ENCODE data around the gene NCOA7. TPM values are rescaled to one million over a fixed set of nuclear protein-coding genes. Genes with fewer than 3 reads are reported as not detected.
"Not testable (repeated sequence)": the region's sequence is repeated elsewhere in the genome, so short reads cannot be mapped to it uniquely, and the experiment has no call there.

Gene NCOA7
- total RNA-seq, 1 donor from 2014 or later, result 62.8 TPM

- no peak for DNase-seq (ENCODE audit: low spot score)
Measured at GRCh38 chr6:125792680-125793079, 1.9 kb downstream of the NCOA7 start.

DNA sequence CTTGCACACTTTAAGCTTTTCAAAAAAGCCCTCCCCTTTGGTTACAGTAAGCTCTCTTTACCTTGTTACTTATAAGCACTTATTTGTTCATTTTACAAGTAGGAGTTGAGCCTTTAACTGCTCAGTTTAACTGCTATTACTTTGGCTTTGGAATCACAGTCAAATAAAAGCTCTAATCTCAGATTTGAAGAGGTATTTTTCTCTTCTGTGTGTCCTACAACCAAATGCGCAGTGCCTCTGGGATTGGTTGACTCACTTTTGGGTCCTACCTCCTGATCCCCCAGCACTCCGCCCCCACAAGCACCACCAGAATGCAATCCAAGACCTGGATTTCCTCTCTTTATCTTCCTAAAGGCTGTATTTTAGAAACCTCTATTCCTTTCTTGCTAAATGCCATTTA is 2.5 kb downstream of the NCOA7 start:
- DNase-seq (ENCODE audit: low spot score), result no peak

GRCh38 chr6:125793863-125794262 is 3.1 kb downstream of the NCOA7 start:
- DNase-seq (ENCODE audit: low spot score), result no peak

- no peak for DNase-seq (ENCODE audit: low spot score)
Measured at GRCh38 chr6:125794342-125795137, 3.8 kb downstream of the NCOA7 start.

DNA sequence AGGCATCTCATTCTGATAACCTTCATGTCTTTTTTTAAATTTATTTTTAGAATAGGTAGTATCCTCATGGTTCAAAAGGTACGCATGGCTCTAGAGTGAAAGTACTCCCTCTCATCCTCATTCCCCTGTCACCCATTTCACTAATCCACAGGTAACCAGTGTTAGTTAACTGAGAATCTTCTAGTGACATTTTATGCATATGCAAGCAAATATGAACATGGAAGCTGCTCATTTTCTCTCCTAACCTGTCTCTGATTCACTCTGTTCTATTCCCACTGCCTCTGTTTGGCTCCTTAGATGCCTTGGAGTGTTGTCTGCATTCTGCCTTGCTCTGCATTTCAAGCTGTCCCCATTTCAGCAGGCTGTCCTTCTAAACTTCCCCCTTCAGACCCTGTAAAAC is 4.5 kb downstream of the NCOA7 start:
- no peak for DNase-seq (ENCODE audit: low spot score)

- no peak for DNase-seq (ENCODE audit: low spot score)
Measured at GRCh38 chr6:125797120-125797885, 6.5 kb downstream of the NCOA7 start.

DNA sequence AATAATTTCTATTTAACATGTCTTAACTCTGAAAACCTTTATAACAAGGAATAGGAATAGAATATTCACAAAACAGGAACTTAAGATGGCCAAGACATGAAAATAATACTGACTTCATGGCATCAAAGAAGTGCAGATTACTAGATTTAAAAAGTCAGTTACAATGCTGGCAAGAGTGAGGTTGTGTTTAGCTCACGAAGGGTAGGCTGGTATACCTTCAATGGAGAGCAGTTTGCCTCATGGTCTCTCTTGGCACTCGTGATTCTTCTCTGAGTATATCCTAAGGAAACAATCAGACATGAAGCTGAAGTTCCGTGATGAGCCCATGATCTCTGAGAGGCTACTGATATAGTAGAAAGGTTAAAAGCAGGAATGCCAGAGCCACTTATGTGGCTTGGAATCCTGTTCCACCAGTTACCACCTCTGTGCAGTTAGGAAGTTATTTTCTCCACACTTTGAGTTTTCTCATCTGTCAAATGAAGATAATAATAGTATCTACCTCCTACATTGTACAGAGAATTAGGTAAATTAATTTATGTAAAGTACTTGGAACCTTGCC is 7.2 kb downstream of the NCOA7 start:
- no peak for DNase-seq (ENCODE audit: low spot score)

DNA sequence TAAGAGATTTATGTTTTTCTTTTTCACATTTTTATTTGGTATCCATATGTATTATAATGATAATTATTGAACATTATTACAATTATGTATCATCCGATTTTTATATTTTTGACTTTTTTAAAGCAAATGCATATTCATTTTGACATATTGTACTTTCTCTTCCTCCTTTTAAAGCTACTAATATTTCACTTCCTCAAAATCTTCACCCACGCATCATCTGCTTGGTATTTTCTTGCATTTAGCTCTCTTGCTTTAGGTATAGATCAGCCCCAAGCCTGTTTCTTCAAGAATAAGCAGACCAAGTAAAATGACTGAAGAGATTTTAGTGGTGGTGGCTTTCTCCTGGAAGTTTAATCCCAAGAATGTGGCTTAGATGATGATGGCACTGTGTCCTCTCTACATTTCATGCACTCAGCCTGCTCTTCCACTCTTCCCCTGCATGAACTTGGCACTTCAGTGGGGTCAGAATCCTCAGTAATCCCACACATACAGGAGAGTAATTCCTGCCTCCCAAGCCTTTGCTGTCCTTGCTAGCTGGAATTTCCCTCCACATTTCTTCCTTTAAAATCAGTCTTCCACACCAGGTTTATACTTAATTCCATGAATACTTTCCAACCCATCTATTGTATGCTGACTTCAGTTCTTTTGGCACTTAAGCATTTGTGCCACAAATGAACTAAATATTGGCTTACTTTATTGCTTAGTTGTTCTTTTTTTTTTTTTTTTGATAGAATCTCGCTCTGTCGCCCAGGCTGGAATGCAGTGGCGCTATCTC is 8.2 kb downstream of the NCOA7 start:
- DNase-seq (ENCODE audit: low spot score), result no peak

- no peak for DNase-seq (ENCODE audit: low spot score)
Measured at GRCh38 chr6:125802383-125802782, 11.6 kb downstream of the NCOA7 start.

DNA sequence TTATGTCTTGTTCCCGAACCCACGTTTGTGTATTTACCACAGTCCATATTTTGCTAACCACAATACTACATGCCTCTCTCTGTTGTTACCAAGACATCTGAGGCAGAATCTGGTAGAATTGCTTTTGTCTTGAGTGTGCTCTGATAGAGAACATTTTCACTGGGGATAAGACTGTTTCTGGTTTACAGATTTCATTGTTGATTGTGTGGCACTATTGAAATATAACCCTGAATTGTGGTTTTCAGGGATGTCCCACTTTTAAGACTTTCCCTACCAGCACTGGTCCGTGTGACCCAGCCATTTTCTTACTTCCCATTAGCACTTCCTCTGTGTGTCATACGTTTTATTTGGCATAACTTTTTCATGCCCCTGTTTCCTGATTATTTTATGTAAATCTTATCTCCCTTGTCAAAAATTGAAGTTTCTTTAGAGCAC is 12.2 kb downstream of the NCOA7 start:
- DNase-seq (ENCODE audit: low spot score), result no peak

DNA sequence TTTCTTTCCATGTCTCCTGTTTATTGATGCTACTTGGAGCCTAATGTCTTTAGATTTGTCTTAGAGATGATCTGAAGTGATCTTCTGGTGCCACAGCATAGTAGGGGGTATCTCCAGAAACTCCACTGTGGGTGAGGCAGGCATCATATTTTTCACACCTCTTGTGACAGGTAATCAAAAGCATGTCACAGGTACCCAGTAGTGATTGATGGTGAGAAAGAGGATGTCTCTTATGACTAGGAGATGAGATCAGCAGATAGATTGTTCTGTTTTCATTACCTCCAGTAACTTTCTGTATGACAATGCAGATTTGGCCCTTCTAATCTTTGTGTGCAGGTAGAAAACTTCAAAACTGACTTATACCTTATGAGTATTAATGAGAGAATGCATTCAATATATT is 13.5 kb downstream of the NCOA7 start:
- no peak for DNase-seq (ENCODE audit: low spot score)

DNA sequence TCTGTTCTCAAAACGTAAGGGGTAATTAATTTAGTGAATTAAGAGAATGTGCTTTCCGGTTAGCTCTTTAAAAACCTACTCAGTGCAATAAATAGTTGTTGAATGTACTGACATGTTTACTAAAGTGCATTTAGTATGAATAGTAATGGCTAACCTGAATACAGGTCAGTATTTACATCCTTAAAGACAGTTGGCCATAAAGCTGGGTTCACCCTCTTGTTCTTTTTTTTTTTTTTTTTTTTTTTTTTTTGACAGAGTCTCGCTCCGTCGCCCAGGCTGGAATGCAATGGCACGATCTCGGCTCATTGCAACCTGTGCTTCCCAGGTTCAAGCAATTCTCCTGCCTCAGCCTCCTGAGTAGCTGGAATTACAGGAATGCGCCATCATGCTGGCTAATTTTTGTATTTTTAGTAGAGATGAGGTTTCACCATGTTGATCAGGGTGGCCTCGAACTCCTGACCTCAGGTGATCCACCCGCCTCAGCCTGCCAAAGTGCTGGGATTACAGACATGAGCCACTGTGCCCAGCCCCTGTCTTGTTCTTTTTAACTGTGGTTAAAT is 14.2 kb downstream of the NCOA7 start:
- not testable (repeated sequence) for DNase-seq (ENCODE audit: low spot score)

GRCh38 chr6:125806813-125807212 is 16.1 kb downstream of the NCOA7 start:
- no peak for DNase-seq (ENCODE audit: low spot score)

DNA sequence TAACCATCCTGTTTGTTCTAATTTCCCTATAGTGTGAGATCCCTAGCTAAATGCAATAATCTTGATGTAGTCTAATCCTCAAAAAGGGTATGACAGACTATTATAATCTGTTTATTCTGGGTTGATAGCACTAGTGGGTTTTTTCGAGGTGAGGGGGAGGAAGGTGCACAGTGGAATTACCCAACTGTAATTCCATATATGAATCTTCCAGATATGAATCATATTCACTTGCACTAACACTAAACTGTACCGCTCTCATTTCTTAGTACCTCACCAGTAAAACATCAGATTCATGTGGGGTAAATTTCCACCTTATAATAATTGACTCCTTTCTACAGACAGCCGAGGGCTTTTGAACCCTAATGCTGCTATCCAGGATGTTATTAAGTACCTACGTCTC is 16.5 kb downstream of the NCOA7 start:
- no peak for DNase-seq (ENCODE audit: low spot score)

DNA sequence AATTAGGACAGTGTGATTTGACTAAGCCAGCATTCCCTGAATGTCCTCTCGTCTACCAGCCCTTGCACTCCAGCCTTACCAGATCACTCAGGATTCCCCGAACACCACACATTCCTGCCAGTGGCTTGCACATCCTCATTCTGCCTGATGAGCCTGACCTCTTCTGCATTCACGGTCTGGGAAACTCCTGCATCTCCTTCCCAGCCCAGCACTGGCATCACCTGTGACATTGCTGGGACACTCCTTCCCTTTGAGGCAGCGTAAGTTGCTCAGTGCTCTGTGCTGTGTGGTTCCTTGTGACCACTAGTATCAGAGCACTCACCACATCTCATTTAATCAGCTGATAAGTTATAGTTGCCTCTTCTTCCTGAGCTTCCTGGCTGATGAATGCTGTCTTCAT is 17.3 kb downstream of the NCOA7 start:
- no peak for DNase-seq (ENCODE audit: low spot score)

DNA sequence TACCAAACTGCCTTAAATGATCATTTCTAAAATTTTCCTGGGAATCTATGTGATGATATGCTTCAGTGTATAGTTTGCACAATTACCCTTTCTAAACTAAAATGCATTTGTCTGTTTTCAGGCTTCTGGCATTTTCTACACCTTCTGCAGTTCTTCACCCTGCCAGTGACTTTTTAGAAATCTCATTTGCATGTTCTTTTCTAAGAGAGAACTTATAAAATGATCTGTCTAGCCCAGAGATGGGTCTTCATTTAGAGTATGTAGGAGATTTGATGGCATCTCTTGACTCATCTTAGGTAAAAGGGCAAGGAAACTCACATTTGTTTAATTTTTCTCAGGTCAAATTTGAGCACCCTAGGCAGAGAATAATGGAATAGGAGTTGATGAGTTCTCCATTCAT is 17.8 kb downstream of the NCOA7 start:
- no peak for DNase-seq (ENCODE audit: low spot score)

DNA sequence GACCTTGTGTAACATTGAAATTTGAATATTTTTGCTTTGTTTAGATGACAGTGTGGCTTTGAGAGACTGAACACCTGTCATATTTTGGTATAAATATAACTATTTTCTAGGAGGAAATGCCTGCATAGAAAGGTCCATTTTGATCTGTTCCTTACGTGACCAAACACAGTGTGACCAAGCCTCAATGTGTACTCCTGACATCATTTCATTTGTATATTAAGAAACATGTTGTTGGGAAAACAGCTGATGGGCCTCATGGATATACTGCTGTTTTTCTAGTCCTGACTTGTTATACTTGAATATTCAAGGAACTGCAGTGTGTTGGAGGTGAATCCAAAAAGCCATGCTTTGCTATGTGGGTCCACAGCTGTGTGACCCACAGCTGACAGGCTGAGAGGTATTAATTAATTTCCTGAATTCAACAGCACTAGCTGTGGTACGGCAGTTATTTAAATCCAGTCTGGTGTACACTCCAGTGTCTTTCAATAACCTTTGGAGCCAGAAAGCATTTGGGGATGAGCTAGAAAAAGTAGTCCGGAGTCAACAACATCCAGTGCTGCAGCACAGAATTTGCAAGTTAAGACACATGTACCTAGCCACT is 18.9 kb downstream of the NCOA7 start:
- DNase-seq (ENCODE audit: low spot score), result no peak

GRCh38 chr6:125810445-125810844 is 19.7 kb downstream of the NCOA7 start:
- no peak for DNase-seq (ENCODE audit: low spot score)

DNA sequence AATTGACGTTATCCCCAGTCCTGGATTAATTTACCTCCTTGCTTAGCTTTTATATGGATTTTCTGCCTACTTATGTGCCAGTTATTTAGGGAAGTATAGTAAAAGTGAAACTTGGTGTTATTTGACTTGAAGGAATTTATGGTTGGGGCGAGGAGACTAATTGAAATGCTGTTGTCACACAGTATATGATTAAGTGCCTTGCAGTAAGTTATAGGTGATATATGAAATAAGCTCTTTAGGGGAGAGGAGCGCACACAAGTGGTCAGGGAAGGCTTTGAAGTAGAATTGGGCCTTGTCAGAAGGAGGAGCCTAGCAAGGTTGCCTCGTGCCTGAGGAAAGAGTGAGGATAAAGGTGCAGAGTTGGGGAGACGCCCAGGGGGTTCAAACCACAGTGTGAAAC is 20.5 kb downstream of the NCOA7 start:
- DNase-seq (ENCODE audit: low spot score), result no peak

- DNase-seq (ENCODE audit: low spot score), result no peak
Measured at GRCh38 chr6:125812394-125813292, 21.9 kb downstream of the NCOA7 start.
